Esophagus squamous epithelium (tissue), 4 donors: ENCODE results near the gene GALNT2.

Source experiments
- CTCF ChIP-seq, 6 experiments: fragments of 450-650 bp in 4 of 6; fragments of 200-600 bp in 2 of 6; sonication (generic) in 2 of 6; IDR thresholded peaks; one replicate each; pipeline ENCODE4 v1.5.1; 2016 to 2019; ENCODE audit warnings: antibody characterized with exemption in 6 of 6, mild to moderate bottlenecking in 4 of 6, moderate library complexity in 4 of 6
- POLR2A ChIP-seq, 4 donors: fragments of 450-650 bp; IDR thresholded peaks; one replicate each; pipeline ENCODE4 v1.6.1; 2017; ENCODE audit warnings: antibody characterized with exemption in 4 of 4, mild to moderate bottlenecking in 4 of 4, moderate library complexity in 3 of 4

- TF ChIP-seq CTCF (IDR thresholded peaks at IDR 0.05) (no peak), POLR2A (IDR thresholded peaks at IDR 0.05) (no peak)
Measured at GRCh38 chr1:230155021-230155420, 88.0 kb downstream of the GALNT2 start.
